Measurements from ENCODE around the gene KIFAP3.
"Not testable (repeated sequence)": the region's sequence is repeated elsewhere in the genome, so short reads cannot be mapped to it uniquely, and the experiment has no call there.

The KIFAP3 gene

GRCh38 chr1:169918927-169919326 is 155.6 kb downstream of the KIFAP3 start:
- no peak for FAIRE-seq

- not testable (repeated sequence) for FAIRE-seq
Measured at GRCh38 chr1:169918220-169918619, 156.3 kb downstream of the KIFAP3 start.

DNA sequence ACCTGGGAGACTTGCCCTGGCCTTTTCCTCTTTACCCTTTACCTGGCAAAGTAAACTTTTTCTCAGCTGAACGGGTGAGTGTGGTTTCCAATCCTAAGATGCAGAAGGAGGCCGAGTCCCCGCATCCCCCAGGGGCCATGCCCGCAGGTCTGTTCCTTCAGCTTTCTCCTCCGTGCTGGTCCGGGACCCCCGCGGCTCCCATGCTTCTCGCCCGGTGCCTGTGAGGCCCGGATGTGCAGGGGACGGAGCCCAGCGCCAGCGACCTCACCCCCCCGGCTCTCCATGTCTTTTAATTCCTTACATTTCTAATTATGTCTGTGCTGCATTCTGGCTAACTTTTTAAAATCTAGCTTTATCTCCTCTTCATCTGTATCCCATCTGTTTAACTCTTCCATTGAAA is 159.3 kb downstream of the KIFAP3 start:
- FAIRE-seq = no peak

DNA sequence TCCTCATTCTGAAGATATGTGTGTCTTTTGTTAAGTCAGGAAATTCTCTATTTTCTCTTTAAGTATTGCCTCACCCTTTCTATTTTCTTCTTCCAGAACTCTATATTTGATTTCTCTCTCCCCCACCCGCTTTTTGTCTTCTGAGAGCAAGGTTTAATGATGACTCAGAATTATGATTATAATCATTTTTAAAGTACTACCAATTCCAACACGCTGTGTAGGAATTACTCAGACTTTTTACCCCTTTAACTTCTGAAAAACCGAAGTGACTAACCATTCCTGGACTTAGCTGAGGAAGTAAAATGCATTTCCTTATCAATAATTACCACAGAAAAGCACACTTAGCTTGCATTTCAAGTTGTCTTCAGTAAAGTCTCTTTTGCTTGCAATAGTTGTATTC is 160.0 kb downstream of the KIFAP3 start:
- FAIRE-seq = no peak

GRCh38 chr1:169909499-169909898 is 165.0 kb downstream of the KIFAP3 start:
- no peak for FAIRE-seq

- no peak for FAIRE-seq
Measured at GRCh38 chr1:169906938-169907337, 167.6 kb downstream of the KIFAP3 start.

GRCh38 chr1:169904834-169905233 is 169.7 kb downstream of the KIFAP3 start:
- FAIRE-seq = no peak

GRCh38 chr1:169902751-169903150 is 171.7 kb downstream of the KIFAP3 start:
- no peak for FAIRE-seq

DNA sequence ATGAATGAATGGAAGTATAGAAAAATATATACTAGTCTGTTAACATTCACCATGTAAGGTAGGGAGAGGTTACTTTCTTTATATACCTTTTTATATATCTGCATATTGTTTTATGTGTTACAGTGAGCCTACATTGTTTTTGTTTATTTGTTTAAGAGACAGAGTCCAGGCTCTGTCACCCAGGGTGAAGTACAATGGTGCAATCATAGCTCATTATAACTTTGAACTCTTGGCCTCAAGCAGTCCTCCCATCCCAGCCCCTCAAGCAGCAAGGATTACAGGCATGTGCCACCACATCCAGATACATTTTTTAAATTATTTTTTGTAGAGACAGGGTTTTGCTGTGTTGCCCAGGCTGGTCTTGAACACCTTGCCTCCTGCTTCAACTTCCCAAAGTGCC is 173.4 kb downstream of the KIFAP3 start:
- FAIRE-seq = no peak

DNA sequence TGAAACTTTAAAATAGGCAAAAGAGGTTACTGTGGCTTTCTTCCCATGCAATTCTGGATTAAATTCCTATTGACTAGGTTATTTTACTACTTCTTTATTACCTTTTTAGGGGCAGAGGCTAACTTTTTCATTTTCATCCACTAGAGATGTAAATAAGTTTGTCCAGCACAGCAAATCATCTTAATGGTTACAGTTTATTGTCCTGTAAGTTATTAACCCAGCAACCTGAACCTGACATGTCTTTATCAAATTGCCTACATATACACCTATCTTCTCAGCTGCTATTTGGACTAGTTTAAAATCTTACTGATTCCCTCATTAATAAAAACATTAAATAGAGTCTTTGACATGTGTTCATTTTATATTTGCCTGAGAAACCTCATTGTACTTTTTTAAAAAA is 173.9 kb downstream of the KIFAP3 start:
- no peak for FAIRE-seq

DNA sequence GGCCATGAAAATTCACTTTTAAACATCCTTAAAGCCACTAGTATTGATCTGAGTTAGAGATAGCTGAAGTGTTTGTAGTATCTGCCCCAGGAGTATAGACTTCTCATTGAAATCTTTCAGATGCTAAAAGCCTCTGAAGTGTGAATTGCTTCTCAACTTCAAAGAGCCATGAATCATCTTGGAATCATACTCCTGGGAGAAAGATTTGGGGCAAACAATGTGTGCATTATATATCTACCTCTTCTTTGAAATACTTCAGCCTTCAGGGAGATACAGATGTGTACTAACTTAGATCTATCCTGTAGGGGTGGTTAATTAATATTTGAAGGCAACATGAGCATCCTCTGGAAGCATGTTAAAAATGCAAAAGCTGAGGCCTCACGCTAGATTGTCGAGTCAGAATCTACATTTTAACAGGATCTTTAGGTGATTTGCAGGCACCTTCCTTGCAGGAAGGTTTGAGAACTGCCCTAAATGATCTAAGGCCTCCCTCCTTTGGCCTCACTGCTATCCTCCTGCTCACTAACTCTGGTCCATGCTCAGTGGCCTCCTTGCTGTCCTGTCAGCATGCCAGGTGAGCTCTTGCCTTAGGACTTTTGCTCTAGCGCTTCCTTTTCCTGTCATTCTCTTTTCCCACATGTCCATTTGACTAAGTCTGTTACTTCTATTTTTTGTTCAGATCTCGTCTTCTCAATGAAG is 174.8 kb downstream of the KIFAP3 start:
- FAIRE-seq = no peak

- FAIRE-seq = no peak
Measured at GRCh38 chr1:169896013-169896412, 178.5 kb downstream of the KIFAP3 start.

GRCh38 chr1:169894424-169895145 is 179.9 kb downstream of the KIFAP3 start:
- no peak for FAIRE-seq

DNA sequence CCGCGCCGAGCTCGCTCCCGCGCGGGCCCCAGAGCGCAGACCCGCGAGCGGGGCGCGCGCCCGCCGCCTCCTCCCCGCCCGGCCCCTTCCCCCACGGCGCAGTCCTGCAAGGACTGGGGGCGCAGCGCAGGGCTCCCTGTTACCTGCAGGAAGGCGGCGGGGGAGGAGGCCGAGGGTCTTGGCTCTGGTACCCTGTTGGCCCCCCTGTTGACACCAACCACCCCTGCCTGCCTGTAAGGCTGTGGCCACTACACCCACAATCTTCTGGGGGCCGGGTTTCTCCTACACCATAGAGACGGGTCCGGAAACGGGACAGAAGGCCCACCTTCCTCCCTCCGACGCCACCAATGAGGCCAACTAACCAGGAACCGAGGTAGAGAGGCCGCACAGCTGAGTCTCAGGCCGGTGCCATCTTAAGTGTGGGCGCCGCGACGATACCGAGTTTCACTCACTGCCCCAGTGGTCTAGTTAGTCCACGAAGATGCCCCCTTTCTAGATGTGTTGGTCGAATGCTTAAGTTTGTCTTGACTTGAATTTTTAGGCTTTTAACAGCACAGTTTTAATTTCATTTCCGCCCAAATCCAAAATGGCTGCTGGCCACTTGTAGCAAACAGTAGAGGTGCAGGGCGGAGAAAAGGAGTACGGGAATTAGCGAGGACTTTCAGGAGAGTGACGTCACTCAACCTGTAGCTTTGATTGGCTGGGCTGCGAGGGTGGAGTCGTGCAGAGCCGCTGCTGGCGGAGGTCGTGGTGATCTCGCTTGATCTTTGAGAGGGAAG is 180.7 kb downstream of the KIFAP3 start, which contains the start of gene SCYL3:
TSS of gene SCYL3 (minus strand) at position 252 of the 779 bp plus-strand sequence. CDS start 5,056 bp downstream, outside the sequence.
- peak; percentile 96 for FAIRE-seq

DNA sequence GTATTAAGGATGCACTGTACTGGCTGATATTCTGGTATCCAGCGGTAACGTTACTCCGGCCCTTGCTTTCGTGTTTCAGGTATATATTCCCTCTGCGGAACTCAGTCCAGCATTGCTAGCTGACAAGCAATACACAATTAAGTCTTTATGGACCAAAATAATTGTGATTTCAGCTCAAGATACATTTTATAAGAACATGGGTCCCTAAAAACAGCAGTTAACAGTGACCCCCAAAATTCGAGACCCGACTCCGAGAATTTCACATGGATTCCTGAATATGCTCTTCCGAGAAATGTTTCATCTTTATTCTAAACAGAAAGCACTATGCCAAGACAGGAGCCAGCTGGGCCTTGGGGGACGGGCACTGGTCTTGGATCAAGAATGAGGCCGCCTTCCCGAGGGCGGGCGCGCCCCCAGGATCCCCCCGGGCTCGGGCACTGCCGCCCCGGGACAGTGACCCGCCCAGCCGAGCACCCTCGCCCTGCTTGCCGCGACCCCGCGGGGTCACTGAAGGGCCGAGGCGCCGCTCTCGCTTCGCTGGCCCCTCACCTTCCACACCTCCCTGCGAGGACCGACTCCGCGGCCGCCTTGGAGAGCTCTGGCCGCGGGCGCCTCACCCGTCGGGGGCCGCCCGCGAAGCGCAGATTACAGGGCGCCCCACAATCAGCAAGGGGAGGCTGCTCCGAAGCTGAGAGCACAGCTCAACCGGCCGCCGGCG is 181.4 kb downstream of the KIFAP3 start:
- FAIRE-seq = no peak

- FAIRE-seq = no peak
Measured at GRCh38 chr1:169892176-169892926, 182.1 kb downstream of the KIFAP3 start.

GRCh38 chr1:169891539-169891885 is 183.0 kb downstream of the KIFAP3 start:
- FAIRE-seq = no peak

GRCh38 chr1:169890761-169891538 is 183.5 kb downstream of the KIFAP3 start:
- no peak for FAIRE-seq

DNA sequence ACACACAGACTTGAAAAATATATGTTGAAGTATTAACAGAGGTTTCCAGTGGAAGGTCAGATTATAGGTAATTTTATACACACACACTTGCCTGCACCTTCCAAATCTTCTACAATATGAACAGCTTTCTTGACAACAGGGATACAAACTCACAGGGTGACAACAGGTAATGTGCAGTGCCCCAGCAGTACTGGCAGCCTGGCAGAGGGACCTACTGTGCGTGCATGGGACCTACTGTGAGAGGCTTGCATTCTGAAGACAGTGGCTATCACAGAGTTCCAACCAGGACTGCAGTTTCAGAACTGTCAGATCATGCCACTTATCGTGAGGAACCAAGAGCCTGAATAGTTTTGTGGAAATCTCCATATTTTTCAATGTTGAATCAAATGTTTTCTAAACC is 184.6 kb downstream of the KIFAP3 start:
- FAIRE-seq = no peak

DNA sequence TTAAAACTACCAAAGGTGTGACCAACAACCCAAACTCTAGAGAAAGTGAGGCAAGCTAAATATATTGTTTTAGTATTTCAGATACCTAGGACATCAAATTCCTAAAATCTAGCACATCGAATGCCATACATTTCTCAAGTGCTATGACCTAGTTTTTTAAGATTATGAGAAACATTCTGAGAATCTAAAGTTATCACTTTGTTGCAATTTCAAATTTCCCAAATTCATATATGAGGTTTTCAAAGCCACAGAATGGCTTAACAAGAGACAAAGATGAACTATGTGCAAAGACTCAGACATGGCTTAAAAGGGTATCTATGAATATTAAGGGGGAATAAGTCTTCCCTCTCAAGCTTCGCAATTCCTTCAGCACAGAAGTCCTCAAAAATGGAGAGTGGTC is 187.6 kb downstream of the KIFAP3 start:
- FAIRE-seq = no peak

GRCh38 chr1:169886422-169886821 is 188.1 kb downstream of the KIFAP3 start:
- FAIRE-seq = no peak

Data from endometrium (tissue), 2 donors.